Activated CD4-positive, alpha-beta T cell treated with anti-CD3 and anti-CD28 coated beads for 24 hours (primary cell): ENCODE results near the gene PCNX2.
"Not testable (repeated sequence)": the region's sequence is repeated elsewhere in the genome, so short reads cannot be mapped to it uniquely, and the experiment has no call there.

Experiments used
- DNase-seq, 2 donors: peaks; one replicate each; pipeline ENCODE4 v3.0.0-alpha.2; 2020; ENCODE audit warnings: low read depth in 2 of 2

Gene PCNX2

DNA sequence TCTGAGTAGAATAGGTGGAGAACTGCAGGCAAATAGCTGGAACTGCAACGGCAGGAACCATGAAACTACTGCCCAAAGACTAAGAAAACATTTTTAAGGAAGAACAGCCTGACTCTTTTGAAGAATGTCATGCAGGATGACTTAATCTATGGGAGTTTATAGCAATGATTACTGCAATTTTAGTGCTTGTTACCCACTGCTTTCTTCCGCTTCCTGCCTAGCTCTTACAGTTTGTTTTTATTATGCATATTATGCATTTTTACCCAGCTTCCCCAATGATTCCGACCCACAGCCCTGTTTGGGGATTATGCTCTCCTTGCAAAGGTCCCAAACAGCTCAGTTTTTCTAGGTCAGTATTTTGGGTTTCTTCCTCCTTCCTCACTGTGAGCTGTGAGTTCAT lies 71.2 kb downstream of the PCNX2 start:
- no peak for DNase-seq

DNA sequence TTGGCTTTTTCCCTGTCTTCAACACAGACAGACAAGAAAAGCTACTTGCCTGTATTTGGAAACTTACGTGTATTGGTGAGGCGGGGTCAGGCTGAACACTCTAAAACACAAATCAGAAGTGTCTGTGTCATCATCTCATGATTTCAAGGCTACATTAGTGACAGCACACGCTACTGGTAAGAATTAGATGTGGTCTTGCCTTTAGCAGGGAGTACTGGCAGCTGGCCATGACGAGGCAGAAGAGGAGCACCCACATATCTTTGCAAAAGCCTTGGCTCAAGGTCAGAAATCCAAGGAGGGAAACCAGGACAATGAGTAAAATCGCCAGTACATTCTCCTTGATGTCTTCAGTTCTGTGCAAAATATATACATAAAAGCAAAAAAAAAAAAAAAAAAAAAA lies 77.7 kb downstream of the PCNX2 start:
- DNase-seq = no peak

DNA sequence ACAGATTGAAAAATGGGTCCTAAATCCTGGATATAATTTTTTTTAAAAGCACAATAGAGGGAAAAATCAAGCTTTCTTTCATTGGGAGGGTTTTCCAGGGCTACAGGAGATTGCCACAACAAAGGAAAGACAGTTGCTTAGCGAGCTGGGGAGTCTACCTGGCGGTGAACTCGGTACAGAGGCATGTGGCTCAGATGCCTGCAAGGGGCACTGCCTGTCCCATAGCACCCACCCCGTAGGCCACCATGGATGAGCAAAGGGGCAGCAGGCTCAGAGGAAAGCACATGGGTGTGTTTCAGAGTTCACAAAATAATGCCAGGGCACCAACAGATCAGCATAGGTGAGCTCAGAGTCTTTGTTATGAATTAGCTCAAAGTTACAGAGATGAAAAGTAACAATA lies 79.5 kb downstream of the PCNX2 start:
- DNase-seq = no peak

DNA sequence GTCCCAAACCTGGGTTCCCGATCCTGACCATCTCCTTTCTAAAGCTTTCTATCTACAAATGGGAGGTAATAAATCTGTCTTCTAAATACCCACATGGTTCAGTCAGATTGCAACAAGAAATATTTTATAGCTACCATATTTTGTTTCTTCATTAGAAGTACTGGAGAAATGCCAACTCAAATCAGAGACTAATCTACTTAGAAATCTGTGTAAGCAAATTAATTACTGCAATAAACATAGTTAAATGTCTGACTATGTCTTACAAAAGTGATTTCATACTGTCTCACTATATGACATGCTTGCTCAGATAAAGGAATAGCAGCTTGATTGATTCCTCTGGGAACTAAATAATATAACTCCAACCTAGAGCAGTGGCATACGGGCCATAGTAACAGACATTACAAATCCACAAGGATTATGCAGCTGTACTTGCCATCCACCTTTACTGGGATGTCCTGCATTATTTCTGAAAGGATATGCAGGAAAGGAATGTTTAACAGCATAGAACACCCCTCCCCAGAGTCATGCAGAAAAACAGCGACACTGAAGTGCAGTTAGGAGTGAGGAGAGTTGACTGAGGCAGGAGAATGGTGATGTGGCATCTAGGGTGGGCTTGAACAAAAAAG lies 80.3 kb downstream of the PCNX2 start:
- DNase-seq = no peak

DNA sequence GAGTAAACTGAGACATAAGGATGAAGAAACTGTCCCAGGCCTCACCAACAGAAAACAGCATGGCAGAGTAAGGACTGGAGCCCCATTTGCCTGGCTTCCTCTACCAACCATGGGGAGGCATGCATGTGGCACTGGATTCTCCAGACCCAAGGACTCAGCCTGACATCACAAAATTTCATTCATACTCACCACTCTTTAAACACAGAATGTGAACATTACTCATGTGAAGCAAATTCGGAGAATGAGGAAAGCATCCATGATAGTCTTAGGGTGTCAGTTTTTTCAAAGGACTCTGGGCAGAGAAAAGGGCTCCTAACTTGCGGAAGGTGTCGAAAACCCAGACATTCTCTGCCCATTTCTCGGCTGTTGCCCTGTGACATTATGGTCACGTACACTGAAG lies 83.9 kb downstream of the PCNX2 start:
- no peak for DNase-seq

DNA sequence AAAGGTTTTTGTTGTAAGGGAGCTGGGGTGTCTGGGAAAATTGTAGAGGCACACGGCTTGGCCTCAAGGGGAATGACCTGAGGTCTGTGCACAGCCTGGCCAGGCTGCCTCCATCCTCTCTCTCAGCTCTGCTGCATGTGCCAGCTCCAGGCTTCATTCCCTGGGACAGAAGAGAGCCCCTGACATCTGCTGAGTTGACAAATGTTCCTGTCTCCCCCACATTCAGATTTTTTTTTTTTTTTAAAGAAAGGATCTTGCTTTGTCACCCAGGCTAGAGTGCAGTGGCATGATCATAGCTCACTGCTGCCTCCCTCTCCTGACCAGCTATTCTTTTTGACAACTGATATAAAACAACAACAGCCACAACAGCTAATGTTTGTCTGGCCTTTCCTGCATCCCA lies 84.4 kb downstream of the PCNX2 start:
- no peak for DNase-seq

DNA sequence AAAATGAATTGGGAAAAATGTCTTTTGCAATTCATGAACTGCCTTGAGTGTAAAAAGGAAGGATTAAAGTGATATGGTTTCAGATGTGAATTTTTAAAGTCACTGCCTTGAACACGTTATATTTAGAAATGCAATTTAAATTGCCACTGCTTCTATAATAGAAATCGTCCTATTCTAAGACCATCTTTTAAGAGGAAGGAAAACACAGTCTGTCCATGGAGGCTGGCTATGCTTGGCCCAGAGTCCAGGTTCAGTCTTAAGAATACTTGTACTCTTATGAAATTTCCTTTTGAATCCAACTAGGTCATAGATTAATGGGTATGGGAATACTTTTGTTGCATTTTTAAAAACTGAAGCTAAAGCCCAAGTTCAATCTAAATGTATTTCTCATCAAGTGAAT lies 86.0 kb downstream of the PCNX2 start:
- no peak for DNase-seq

DNA sequence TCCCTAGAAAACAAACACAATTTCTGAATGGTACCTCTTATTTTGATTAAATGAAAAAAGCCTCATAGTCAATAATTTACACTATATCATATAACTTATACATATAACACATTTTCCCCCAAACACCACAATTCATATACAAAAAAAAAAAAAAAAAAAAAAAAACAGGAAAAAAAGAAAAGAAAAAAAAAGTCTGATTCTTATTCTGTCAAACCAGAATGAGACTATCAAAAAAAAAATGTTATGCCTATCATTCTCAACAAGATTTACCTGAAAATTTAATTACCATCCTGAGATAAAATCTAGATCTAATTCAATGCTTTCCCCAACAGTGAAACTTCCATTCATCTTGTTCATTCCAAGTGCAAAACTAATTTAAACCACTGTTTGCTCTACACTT lies 86.8 kb downstream of the PCNX2 start:
- DNase-seq = no peak

DNA sequence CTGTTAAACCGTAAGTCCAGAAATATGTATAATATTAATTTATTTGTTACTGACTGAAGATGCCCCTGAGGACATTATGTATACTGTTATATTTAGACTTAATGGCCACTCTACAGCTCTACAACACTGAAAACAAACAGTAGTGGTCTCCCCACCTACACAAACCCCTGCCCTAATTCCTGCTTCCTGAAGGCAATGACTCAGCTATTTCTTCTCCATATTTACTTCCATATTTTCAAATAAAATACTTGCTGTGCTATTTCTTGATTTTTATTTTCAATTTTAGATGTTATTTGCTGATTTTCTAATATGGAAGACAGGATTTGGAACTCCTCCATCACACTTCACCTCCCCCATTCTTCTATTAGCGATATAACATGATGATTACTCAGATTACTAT lies 97.6 kb downstream of the PCNX2 start:
- no peak for DNase-seq

DNA sequence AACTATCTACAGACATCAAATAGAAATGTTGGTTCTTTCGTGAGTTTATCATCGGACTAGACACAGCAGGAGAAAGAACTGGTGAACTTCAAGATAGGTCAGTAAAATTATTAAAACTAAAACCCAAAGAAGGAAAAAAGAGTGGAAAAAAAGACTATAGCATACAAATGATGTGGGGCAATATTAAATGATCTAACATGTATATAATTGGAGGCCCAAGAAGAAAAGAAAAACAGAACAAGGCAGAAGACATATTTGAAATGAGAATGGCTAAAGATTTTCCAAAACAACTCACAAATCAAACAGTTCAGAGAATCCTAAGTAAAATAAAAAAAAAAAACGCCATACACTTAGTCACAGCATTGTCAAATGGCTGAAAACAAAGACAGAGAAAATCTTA lies 101.8 kb downstream of the PCNX2 start:
- no peak for DNase-seq

DNA sequence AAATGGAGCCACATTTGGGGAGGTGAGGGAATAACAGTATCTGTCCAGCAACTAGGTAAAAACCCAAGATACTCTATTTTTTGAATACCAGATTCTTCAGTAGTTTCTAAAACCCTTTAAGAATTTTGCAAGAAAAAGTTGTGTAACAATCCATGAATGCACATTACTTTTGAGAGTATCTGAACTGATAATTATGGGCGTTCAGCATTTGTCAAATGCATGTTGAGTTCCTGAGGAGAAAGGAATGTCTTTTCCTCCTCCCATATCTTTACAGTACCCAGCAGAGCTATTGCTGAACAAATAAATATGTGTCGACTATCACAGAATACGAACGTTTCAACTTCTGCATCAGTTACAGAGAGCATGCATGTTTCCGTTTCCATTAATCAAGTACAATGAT lies 104.5 kb downstream of the PCNX2 start:
- DNase-seq = no peak

DNA sequence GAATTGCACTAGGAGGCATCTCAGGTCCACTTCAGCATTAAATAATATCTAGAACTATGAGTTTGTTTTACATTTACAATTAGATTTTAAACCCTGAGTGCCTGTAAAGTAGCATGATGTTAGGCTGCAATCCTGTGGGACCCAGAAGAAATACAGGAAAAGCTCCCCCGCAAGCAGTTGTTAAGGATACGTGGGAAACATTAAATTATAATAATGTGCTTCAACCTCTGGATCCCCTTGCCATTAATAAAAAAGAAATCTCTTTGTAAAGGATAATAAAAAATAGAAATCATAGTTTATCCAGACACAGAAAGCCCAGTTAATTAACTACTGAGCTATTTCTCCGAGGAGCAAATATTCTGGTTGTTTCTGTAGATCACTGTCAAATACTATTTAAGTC lies 106.0 kb downstream of the PCNX2 start:
- no peak for DNase-seq

DNA sequence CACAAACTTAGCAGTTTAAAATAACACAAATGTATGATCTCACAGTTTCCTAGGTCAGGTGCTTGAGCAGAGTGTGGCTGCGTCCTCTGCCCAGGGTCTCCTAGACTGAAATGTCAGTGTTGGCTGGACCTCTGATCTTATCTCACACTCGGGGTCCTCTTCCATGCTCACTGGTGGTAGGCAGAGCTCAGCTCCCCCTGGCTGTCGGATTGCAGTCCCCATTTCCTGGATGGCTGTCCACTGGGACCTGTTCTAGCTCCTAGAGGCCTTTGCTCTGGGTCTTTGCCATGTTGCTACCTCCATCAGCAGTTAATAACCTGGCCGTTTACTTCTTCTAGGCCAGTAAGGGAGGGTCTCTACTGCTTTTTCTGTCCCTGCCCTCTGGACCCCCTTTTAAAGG lies 107.5 kb downstream of the PCNX2 start:
- no peak for DNase-seq

DNA sequence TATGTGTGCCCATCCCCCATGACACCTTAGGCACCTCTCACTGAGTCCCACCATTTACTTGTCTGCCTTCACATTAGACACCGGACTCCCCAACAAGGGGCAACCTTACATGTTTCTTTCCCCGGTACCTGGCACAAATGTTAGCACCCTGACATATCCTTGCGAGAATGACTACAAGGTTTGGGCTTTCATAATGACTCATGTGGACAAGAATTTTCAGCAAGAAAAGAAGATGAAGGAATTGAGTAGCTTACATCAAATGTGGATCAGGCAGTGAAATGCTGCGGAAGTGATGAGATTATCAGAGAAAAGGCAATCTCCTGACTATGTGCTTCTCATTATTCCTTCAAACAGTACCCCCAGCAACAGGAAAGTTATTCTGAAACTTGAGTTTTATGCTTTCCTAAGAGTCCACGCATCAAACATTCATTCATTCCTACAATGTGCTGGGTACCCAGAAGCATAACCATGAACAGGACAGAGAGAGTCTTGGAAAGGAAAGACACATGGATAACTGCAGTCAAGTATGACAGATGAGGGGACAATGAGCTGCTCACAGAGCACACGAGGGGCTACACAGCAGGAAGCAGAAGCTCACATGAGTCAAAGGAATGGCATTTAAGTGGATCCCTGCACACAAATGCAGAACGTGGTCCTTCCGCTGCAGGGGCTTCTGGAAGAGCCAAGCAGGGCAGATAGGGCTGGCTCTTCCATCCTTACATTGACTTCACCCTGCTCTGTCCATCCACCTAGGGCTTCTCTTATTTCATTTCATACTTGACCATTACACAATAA lies 112.1 kb downstream of the PCNX2 start:
- no peak for DNase-seq

DNA sequence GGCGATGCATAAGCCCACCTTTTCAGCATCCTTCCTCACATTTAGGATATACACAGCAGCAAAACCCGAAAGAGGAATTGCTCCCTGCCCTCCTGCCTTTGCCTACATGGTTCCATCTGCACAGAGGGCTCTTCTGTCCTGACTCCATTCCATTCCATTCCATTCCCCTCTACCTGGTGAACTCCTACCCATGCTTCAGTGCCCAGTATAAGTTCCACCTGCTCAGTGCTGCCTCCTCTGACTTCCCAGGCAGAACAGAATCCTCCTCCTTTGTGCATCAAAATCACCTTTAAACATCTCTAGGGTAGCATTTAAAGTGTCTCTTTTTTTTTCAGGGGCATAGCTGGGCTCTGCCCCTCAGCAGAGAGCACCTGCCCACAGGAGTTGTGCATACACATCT lies 112.9 kb downstream of the PCNX2 start:
- no peak for DNase-seq

DNA sequence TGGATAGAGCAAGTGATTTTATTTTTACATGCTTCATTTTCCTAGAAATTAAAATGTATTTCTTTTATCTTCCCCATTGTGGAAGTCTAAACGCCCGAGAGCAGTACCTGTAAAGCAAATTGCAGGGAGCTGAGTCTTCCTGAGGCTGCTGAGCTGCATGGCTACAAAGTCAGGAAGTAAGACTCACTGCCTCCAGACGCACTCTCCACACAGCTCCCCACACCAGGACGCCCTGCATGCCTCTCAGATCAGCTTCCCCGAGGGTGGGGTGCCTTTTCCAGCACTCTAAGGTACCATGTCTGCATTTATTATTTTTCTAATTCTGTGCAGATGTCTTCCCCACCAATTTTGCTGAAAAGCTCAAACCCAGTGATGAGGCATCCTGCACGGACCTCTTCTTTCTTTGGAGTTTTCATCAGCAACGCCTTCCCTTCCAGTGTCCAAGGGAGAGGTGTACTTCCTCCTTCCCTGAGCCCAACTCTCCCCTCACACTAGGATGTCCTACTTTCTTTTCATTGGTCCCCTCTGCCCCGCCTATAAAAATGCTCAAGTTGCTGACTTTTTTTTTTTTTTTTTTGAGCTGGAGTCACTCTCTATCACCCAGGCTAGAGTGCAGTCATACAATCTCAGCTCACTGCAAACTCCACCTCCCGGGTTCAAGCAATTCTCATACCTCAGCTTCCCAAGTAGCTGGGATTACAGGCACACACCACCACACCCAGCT lies 114.7 kb downstream of the PCNX2 start:
- DNase-seq = no peak

DNA sequence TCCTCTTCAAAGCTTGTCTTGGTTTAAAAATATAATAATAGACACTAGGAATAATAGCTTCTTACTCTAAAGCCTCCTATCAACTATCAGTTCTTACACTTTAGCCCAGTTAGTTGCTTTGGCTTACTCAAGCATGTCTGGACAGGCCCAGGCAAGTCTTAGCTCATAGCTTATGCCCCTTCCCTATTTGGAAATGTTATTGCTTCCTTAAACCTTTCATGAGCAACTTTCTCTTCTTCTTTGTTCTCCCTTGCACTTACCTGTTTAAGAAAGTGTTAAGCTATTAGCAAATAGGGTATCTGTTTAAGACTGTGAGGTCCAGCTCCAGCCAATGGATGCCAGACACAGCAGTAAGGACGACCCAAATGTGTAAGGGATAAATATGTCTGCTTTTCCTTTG lies 115.9 kb downstream of the PCNX2 start:
- DNase-seq = not testable (repeated sequence)

DNA sequence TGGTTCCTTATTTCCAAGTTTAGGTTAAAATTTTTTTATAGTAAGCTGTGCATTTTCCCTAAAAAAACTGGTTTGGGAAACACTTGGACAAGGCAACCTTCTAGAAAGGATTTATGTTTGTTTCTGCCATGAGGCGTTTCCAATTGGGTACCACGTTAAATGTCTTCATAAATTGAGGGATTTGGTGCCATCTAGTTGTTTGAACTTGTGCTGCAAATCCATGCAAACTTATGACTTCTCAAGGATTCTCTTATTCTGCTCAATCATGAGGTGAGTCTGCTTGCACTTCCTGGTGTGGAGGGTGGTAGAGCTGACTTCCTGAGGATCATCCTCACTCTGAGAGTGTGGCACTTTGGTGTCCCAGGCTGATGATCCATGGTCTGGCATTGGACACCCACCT lies 123.3 kb downstream of the PCNX2 start:
- DNase-seq = no peak

DNA sequence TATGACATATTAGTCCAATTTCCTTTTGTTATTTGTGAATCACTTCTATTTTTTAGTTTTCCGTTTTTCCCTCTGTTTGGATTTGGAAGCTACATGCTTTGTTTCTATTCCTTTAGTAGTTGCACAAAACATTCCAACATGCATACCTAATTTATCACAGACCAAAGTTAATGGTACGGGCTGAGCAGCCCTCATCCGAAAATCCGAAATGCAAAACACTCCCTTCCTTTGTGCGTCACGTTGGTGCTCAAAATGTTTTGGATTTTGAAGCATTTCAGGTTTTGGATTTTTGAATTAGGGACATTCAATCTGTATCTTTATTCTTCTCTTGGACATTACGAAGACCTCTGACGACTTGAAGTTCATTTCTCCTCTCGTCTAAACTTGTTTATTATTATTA lies 124.8 kb downstream of the PCNX2 start:
- DNase-seq = no peak

DNA sequence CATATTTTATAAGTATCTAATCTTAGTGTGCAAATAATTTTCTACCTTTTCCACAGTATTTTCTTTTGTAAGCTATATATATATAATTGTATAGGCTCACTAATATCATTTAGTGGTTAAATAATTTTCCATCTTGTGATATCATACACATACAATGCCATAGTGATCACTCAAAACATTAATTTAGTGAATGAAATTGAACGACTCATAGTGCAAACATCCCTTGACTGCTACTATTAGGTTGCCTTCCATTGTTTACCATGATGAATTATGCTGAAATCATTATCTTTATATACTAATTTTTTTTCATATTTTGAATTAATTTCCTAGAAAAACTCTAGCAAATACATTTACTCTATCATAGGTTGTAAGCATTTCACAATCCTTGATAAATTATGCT lies 127.1 kb downstream of the PCNX2 start:
- no peak for DNase-seq

DNA sequence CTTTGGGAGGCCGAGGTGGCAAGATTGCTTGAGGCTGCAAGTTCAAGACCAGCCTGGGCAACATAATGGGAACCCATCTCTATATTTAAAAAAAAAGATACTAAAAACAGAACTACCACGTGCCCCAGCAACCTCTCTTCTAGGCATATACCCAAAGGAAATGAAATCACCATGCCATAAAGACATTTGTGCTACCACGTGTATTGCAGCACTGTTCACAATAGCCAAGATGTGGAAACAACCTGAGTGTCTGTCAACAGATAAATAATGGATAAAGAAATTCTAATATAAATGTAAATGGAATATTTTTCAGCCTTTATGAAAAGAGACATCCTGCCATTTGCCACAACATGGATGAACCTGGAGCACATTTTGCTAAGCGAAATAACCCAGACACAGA lies 128.6 kb downstream of the PCNX2 start:
- DNase-seq = no peak

DNA sequence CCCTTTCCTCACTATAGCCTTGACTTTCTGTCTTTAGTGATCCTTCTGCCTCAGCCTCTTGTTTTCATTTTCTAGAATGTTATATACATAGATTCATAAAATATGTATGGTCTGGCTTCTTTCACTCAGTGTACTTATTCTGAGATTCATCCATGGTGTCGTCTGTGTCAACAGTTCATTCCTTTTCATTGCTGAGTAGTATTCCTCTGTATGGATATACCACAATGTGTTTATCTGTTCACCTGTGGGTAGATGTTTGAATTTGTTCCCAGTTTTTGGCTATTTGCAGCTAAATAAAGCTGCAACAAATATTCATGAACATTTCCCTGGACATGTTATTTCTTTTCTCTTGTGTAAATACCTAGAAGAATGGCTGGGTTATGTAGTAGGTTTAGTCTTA lies 131.8 kb downstream of the PCNX2 start:
- DNase-seq = no peak

DNA sequence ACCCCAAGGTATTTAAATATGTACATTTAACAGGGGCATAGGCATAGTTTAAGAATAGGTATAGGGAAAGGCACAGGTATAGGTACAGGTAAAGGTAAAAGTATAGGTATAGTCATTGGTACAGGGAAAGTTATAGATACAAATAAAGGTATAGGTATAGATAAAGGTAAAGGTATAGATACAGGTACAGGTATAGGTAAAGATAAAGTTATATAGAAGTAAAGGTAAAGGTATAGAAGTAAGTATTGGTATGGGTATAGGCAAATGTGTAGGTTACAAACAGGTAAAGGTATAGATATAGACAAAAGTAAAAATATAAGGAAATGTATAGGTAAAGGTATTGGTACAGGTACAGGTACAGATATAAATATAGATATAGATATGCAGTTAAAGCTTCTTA lies 137.2 kb downstream of the PCNX2 start:
- no peak for DNase-seq
